ENCODE measurements around the gene ING3. TPM values are rescaled to one million over a fixed set of nuclear protein-coding genes. Genes with fewer than 3 reads are reported as not detected.

Gene ING3
- total and polyA plus RNA-seq, 9 of the 15 experiments (the other 6 are each of a cell fraction or from before 2014, with no cell fraction given): 22.8 to 233 (median 50.4) TPM

DNA sequence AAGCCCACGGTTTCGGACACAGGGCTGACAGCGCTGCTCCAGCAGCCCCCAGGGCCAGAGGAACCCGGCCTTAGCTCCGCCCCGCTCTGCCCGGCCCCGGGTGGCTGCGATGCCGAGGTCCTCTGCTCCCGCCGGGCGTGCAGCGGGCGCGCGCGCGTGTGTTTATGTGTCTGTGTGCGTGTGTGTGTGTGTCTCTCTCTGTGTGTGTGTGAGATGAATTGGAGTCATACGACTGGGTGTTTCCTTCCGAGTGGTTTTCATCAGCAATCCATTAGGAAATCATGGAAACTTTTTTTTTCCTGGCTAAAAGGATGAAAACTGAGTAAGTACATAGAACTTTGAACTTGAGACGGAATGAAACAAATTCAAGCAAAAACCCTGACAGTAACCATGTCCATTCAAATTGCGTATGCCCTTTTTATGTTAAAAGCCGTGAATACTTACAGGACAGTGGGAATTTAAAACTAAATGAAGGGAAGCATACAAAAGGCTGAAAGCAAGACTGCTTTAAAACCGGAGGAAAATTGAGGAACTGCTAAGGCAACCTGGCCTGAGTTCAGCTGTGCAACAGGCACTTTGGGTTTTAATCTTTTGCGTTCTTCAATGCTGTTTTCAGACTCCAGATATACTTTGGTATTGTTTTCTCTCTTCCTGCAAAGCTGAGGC is 38.1 kb downstream of the ING3 start, which contains the start of gene CPED1 (continued):
- TF ChIP-seq ZNF668 (CRISPR knock-in tag; IDR thresholded peaks at IDR 0.05): no peak
- TF ChIP-seq ZC3H4 (CRISPR knock-in tag; IDR thresholded peaks at IDR 0.05; ENCODE audit: borderline replicate concordance): no peak
- no peak for TF ChIP-seq EWSR1 (IDR thresholded peaks at IDR 0.05; ENCODE audit: borderline replicate concordance, low read depth, partially characterized antibody)
- TF ChIP-seq SMC3 (conservative IDR thresholded peaks at IDR 0.05; ENCODE audit: insufficient read depth, low read depth, low read length): no peak
- no peak for TF ChIP-seq PHB2 (IDR thresholded peaks at IDR 0.05; ENCODE audit: low read depth)
- TF ChIP-seq GATAD2A (IDR thresholded peaks at IDR 0.05): no peak
- no peak for TF ChIP-seq ZKSCAN8 (CRISPR knock-in tag; IDR thresholded peaks at IDR 0.05)
- no peak for TF ChIP-seq ILK (tag; IDR thresholded peaks at IDR 0.05; ENCODE audit: borderline replicate concordance, low read depth)
- no peak for TF ChIP-seq NR2C2 (CRISPR knock-in tag; IDR thresholded peaks at IDR 0.05)
- TF ChIP-seq NR2C2 (tag; IDR thresholded peaks at IDR 0.05): no peak
- TF ChIP-seq CREB1 (IDR thresholded peaks at IDR 0.05): peak; percentile 47; the same call in 1 of the 2 replicates
- no peak for TF ChIP-seq CREB1 (CRISPR knock-in tag; IDR thresholded peaks at IDR 0.05)
- no peak for TF ChIP-seq NR1H2 (CRISPR knock-in tag; IDR thresholded peaks at IDR 0.05)
- no peak for TF ChIP-seq SRSF7 (optimal IDR thresholded peaks at IDR 0.05; ENCODE audit: low read depth, low read length)
- TF ChIP-seq, protein P1, sequence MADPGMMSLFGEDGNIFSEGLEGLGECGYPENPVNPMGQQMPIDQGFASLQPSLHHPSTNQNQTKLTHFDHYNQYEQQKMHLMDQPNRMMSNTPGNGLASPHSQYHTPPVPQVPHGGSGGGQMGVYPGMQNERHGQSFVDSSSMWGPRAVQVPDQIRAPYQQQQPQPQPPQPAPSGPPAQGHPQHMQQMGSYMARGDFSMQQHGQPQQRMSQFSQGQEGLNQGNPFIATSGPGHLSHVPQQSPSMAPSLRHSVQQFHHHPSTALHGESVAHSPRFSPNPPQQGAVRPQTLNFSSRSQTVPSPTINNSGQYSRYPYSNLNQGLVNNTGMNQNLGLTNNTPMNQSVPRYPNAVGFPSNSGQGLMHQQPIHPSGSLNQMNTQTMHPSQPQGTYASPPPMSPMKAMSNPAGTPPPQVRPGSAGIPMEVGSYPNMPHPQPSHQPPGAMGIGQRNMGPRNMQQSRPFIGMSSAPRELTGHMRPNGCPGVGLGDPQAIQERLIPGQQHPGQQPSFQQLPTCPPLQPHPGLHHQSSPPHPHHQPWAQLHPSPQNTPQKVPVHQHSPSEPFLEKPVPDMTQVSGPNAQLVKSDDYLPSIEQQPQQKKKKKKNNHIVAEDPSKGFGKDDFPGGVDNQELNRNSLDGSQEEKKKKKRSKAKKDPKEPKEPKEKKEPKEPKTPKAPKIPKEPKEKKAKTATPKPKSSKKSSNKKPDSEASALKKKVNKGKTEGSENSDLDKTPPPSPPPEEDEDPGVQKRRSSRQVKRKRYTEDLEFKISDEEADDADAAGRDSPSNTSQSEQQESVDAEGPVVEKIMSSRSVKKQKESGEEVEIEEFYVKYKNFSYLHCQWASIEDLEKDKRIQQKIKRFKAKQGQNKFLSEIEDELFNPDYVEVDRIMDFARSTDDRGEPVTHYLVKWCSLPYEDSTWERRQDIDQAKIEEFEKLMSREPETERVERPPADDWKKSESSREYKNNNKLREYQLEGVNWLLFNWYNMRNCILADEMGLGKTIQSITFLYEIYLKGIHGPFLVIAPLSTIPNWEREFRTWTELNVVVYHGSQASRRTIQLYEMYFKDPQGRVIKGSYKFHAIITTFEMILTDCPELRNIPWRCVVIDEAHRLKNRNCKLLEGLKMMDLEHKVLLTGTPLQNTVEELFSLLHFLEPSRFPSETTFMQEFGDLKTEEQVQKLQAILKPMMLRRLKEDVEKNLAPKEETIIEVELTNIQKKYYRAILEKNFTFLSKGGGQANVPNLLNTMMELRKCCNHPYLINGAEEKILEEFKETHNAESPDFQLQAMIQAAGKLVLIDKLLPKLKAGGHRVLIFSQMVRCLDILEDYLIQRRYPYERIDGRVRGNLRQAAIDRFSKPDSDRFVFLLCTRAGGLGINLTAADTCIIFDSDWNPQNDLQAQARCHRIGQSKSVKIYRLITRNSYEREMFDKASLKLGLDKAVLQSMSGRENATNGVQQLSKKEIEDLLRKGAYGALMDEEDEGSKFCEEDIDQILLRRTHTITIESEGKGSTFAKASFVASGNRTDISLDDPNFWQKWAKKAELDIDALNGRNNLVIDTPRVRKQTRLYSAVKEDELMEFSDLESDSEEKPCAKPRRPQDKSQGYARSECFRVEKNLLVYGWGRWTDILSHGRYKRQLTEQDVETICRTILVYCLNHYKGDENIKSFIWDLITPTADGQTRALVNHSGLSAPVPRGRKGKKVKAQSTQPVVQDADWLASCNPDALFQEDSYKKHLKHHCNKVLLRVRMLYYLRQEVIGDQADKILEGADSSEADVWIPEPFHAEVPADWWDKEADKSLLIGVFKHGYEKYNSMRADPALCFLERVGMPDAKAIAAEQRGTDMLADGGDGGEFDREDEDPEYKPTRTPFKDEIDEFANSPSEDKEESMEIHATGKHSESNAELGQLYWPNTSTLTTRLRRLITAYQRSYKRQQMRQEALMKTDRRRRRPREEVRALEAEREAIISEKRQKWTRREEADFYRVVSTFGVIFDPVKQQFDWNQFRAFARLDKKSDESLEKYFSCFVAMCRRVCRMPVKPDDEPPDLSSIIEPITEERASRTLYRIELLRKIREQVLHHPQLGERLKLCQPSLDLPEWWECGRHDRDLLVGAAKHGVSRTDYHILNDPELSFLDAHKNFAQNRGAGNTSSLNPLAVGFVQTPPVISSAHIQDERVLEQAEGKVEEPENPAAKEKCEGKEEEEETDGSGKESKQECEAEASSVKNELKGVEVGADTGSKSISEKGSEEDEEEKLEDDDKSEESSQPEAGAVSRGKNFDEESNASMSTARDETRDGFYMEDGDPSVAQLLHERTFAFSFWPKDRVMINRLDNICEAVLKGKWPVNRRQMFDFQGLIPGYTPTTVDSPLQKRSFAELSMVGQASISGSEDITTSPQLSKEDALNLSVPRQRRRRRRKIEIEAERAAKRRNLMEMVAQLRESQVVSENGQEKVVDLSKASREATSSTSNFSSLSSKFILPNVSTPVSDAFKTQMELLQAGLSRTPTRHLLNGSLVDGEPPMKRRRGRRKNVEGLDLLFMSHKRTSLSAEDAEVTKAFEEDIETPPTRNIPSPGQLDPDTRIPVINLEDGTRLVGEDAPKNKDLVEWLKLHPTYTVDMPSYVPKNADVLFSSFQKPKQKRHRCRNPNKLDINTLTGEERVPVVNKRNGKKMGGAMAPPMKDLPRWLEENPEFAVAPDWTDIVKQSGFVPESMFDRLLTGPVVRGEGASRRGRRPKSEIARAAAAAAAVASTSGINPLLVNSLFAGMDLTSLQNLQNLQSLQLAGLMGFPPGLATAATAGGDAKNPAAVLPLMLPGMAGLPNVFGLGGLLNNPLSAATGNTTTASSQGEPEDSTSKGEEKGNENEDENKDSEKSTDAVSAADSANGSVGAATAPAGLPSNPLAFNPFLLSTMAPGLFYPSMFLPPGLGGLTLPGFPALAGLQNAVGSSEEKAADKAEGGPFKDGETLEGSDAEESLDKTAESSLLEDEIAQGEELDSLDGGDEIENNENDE (IDR thresholded peaks at IDR 0.05; ENCODE audit: low read depth, low read length): no peak
- TF ChIP-seq ZNF324 (CRISPR knock-in tag; IDR thresholded peaks at IDR 0.05): no peak
- TF ChIP-seq TEAD1 (CRISPR knock-in tag; IDR thresholded peaks at IDR 0.05): peak; percentile 19 to 53; a peak in 2 of 4 replicates
- no peak for TF ChIP-seq ZBTB8A (IDR thresholded peaks at IDR 0.05; ENCODE audit: partially characterized antibody)
- no peak for TF ChIP-seq HDAC2 (IDR thresholded peaks at IDR 0.05)
- TF ChIP-seq ZZZ3 (IDR thresholded peaks at IDR 0.05): no peak
